Bronchial epithelial cell (primary cell): Measurements from ENCODE around the gene TJP3. TPM values are rescaled to one million over a fixed set of nuclear protein-coding genes. Genes with fewer than 3 reads are reported as not detected.

Source experiments
- DNase-seq: peaks from one replicate; pipeline ENCODE4 v3.0.0-alpha.2; 2010; ENCODE audit warnings: low read depth
- FAIRE-seq: peaks from 2 replicates; lab custom pipeline; 2011; peaks lifted over from hg19 to GRCh38; lab: Jason Lieb, UNC
- H3K27me3 ChIP-seq: 2 replicates; pipeline ENCODE4 v1.5.1; 2011; ENCODE audit warnings: low read length; ENCODE audit not compliant: control insufficient read depth, insufficient read depth
- H3K36me3 ChIP-seq: 2 replicates; pipeline ENCODE4 v1.5.1; 2011; ENCODE audit warnings: low read length; ENCODE audit not compliant: control insufficient read depth, insufficient read depth
- H3K4me3 ChIP-seq: 2 replicates; pipeline ENCODE4 v1.5.1; 2011; ENCODE audit warnings: mild to moderate bottlenecking, low read depth, low read length, control low read depth
- CTCF ChIP-seq: IDR thresholded peaks from 2 replicates; pipeline ENCODE4 v1.5.1; 2011; ENCODE audit warnings: mild to moderate bottlenecking, moderate library complexity, low read length, control low read depth, inconsistent platforms; ENCODE audit not compliant: insufficient read depth, severe bottlenecking
- total RNA-seq: library from RNA; depleted of rRNA; stranded (reverse); fragments of >200 nt; gene quantifications from 2 replicates; pipeline ENCODE4 v1.2.1, GENCODE V29; 2014

Gene TJP3
- total RNA-seq, 1 donor from 2014 or later: 2.1 TPM

- TF ChIP-seq CTCF: no peak
- H3K36me3 ChIP-seq: peaks cover 13% of the 10 kb centered on the region
- no peak for FAIRE-seq
Measured at GRCh38 chr19:3769494-3769893, 61.3 kb downstream of the TJP3 start.

GRCh38 chr19:3770136-3770999 is 62.2 kb downstream of the TJP3 start:
- H3K27me3 ChIP-seq: no peaks in the 10 kb centered on the region
- H3K36me3 ChIP-seq: peaks cover 9% of the 10 kb centered on the region
- FAIRE-seq (no peak), DNase-seq (no peak)
- no peak overlapping the region for H3K4me3 ChIP-seq
- TF ChIP-seq CTCF: no peak

More at GRCh38 chr19:3769494-3769893, 61.3 kb downstream of the TJP3 start:
- Histone ChIP-seq H3K4me3 (no peak overlapping the region), H3K27me3 (no peaks in the 10 kb centered on the region)
- DNase-seq: no peak

- FAIRE-seq: no peak
- no peak for DNase-seq
- H3K27me3 ChIP-seq: no peaks in the 10 kb centered on the region
- H3K36me3 ChIP-seq: peaks cover 9% of the 10 kb centered on the region
- TF ChIP-seq CTCF: no peak
- no peak overlapping the region for H3K4me3 ChIP-seq
Measured at GRCh38 chr19:3771000-3771905, 63.1 kb downstream of the TJP3 start.

GRCh38 chr19:3771906-3772455 is 63.8 kb downstream of the TJP3 start, which contains the start of gene RAX2:
TSS of gene RAX2 (minus strand) at chr19:3772228. CDS start at chr19:3771742, 486 bp downstream.
- DNase-seq (no peak), FAIRE-seq (no peak)
- Histone ChIP-seq H3K36me3 (peaks cover 3% of the 10 kb centered on the region), H3K27me3 (no peaks in the 10 kb centered on the region), H3K4me3 (no peak within 1 kb of the TSS)
- TF ChIP-seq CTCF: no peak

- DNase-seq (no peak), FAIRE-seq (no peak)
- TF ChIP-seq CTCF: no peak
Measured at GRCh38 chr19:3773814-3774515, 65.8 kb downstream of the TJP3 start.

More at GRCh38 chr19:3773814-3774515, 65.8 kb downstream of the TJP3 start:
- no peaks in the 10 kb centered on the region for H3K27me3 ChIP-seq
- no peak overlapping the region for H3K4me3 ChIP-seq
- H3K36me3 ChIP-seq: no peaks in the 10 kb centered on the region
